ENCODE measurements around the gene TMEM147. TPM values are rescaled to one million over a fixed set of nuclear protein-coding genes. Genes with fewer than 3 reads are reported as not detected.
"Not testable (repeated sequence)": the region's sequence is repeated elsewhere in the genome, so short reads cannot be mapped to it uniquely, and the experiment has no call there.

TMEM147 gene
- total and polyA plus RNA-seq, 9 donors: 61.4 to 105 (median 72.5) TPM

DNA sequence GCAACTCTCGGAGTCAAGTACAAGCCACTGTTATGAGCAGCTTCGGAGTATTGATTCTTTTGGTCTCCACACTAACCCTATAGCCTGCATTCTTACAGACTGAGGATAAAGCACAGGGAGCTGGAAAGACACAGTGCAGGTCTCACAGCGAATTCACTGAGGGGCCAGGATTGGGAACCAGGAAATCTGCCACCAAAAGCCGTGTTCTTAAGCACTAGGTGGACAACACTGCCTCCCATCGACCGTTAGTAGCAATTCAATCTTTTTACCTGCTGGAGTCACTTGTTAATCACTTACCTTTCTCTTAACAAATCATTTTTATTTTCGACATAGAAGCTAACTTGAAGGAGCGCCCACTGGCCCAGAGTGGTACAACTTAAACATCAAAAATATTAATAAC, 46.8 kb downstream of the TMEM147 start:
- Histone ChIP-seq H3K27ac (no peak overlapping the region), H3K9me3 (no peaks in the 10 kb centered on the region), H3K4me3 (no peak overlapping the region), H3K4me1 (ENCODE audit: insufficient read depth) (no peaks in the 10 kb centered on the region), H3K27me3 (no peaks in the 10 kb centered on the region), H3K36me3 (no peaks in the 10 kb centered on the region)
- TF ChIP-seq EP300 (IDR thresholded peaks at IDR 0.05): no peak
- no peak for TF ChIP-seq POLR2A (IDR thresholded peaks at IDR 0.05)
- TF ChIP-seq, protein P1, sequence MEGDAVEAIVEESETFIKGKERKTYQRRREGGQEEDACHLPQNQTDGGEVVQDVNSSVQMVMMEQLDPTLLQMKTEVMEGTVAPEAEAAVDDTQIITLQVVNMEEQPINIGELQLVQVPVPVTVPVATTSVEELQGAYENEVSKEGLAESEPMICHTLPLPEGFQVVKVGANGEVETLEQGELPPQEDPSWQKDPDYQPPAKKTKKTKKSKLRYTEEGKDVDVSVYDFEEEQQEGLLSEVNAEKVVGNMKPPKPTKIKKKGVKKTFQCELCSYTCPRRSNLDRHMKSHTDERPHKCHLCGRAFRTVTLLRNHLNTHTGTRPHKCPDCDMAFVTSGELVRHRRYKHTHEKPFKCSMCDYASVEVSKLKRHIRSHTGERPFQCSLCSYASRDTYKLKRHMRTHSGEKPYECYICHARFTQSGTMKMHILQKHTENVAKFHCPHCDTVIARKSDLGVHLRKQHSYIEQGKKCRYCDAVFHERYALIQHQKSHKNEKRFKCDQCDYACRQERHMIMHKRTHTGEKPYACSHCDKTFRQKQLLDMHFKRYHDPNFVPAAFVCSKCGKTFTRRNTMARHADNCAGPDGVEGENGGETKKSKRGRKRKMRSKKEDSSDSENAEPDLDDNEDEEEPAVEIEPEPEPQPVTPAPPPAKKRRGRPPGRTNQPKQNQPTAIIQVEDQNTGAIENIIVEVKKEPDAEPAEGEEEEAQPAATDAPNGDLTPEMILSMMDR (IDR thresholded peaks at IDR 0.05): no peak
- DNase-seq: no peak
- intact Hi-C loops (cut with DNase I): no loop called here
- 18 to 28% (median 21%) methylated on average over 8 of the region's 8 CpGs for WGBS, 3 donors

GRCh38 chr19:35595026-35595425, 49.6 kb downstream of the TMEM147 start:
- 58 to 64% (median 64%) methylated on average over 3 of the region's 3 CpGs for WGBS, 3 donors
- H3K9me3 ChIP-seq; H3K27me3 ChIP-seq; H3K4me3 ChIP-seq; DNase-seq; intact Hi-C loops (cut with DNase I); H3K27ac ChIP-seq; H3K4me1 ChIP-seq (ENCODE audit: insufficient read depth); H3K36me3 ChIP-seq: not testable (repeated sequence)

DNA sequence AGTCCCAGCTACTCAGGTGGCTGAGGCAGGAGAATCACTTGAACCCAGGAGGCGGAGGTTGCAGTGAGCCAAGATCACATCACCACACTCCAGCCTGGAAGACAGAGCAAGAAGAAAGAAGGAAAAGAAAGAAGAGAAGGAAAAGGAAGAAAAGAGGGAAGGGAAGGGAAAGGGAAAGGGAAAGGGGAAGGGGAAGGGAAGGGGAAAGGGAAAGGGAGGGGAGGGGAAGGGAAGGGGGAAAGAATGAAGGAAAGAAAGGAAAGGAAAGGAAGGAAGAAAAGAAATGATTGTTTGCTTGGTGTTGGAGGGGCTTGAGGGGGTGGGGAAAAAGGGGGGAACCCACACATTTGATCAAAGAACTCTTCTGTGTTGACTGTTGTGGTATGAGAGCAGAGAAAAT, 50.5 kb downstream of the TMEM147 start:
- no peaks in the 10 kb centered on the region for H3K36me3 ChIP-seq
- no peak overlapping the region for H3K27ac ChIP-seq
- TF ChIP-seq EP300 (IDR thresholded peaks at IDR 0.05) (no peak), POLR2A (IDR thresholded peaks at IDR 0.05) (no peak)
- TF ChIP-seq, protein P1 (IDR thresholded peaks at IDR 0.05): no peak
- H3K4me1 ChIP-seq (ENCODE audit: insufficient read depth): no peaks in the 10 kb centered on the region
- no peak overlapping the region for H3K4me3 ChIP-seq
- no peaks in the 10 kb centered on the region for H3K9me3 ChIP-seq
- WGBS, 3 donors: 90 to 100% (median 91%) methylated on average over 1 of the region's 1 CpG
- no peaks in the 10 kb centered on the region for H3K27me3 ChIP-seq
- no peak for DNase-seq
- intact Hi-C loops (cut with DNase I): no loop called here

DNA sequence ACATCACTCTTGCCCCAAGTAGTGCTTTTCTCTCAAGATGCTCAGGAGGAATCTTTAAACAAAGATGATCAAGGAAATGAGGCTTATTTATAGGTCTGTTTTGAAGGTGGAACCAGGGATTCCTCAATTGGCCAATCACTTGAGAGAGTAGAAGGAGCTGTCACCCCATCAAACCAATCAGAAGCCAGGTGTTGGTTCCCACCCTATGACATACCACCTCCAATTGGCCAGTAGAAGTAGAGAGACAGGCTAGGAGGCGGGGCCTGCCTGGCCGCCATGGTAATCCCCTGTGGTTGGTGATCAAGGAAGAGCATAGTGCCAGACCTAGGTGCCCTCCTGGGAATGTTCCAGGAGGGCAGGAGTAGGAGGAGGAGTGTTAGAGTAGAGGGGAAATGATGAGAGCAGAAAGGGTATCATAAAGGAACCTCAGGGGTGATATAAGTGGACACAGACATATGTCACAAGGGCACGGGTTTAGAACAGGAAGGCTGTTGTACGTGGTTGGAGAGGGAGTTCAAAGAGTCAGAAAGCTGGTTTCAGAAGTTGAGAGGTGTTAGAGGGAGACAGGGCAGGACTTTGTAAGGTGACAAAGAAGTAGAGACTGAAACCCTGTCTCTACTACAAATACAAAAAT, 51.1 kb downstream of the TMEM147 start:
- no peak for DNase-seq
- Histone ChIP-seq H3K4me3 (no peak overlapping the region), H3K27ac (no peak overlapping the region), H3K36me3 (no peaks in the 10 kb centered on the region), H3K9me3 (no peaks in the 10 kb centered on the region), H3K4me1 (ENCODE audit: insufficient read depth) (no peaks in the 10 kb centered on the region), H3K27me3 (no peaks in the 10 kb centered on the region)
- 59 to 75% (median 64%) methylated on average over 4 of the region's 4 CpGs for WGBS, 3 donors
- intact Hi-C loops (cut with DNase I): no loop called here
- TF ChIP-seq EP300 (IDR thresholded peaks at IDR 0.05): no peak
- no peak for TF ChIP-seq POLR2A (IDR thresholded peaks at IDR 0.05)
- TF ChIP-seq, protein P1 (IDR thresholded peaks at IDR 0.05): no peak

Other genes starting within 250 kb of the TMEM147 start
- gene CD22, start 216.4 kb upstream of the TMEM147 start, total RNA-seq: 100 to 1,000 TPM in 5 of 7 donors, 10 to 100 TPM in 2; 54.2 to 264 (median 137) TPM
- 10 to 100 TPM; 79.4 to 94.2 TPM for gene CD22, start 216.4 kb upstream of the TMEM147 start, polyA plus RNA-seq
- gene FFAR1, start 197.7 kb upstream of the TMEM147 start, total RNA-seq: 1 to 10 TPM in 5 of 7 donors, under 1 TPM in 2; 0.11 to 5.0 (median 1.8) TPM
- gene FFAR1, start 197.7 kb upstream of the TMEM147 start, polyA plus RNA-seq: under 1 TPM; 0.32 to 0.67 TPM
- gene FFAR3, start 187.2 kb upstream of the TMEM147 start, total RNA-seq: under 1 TPM in 4 of 7 donors, not detected in 3; 0.15 to 0.43 (median 0.21) TPM
- gene FFAR3, start 187.2 kb upstream of the TMEM147 start, polyA plus RNA-seq: under 1 TPM in 1 of 2 donors, not detected in 1; 0.12 TPM
- gene GPR42, start 174.6 kb upstream of the TMEM147 start, total RNA-seq: not detected
- gene GPR42, start 174.6 kb upstream of the TMEM147 start, polyA plus RNA-seq: not detected
- under 1 TPM in 2 of 7 donors, not detected in 5; 0.20 to 0.32 TPM for gene FFAR2, start 97.4 kb upstream of the TMEM147 start, total RNA-seq
- under 1 TPM; 0.32 to 0.47 TPM for gene FFAR2, start 97.4 kb upstream of the TMEM147 start, polyA plus RNA-seq
- 1 to 10 TPM in 1 of 7 donors, under 1 TPM in 4, not detected in 2; 0.54 to 1.6 (median 0.75) TPM for gene KRTDAP, start 55.2 kb upstream of the TMEM147 start, total RNA-seq
- not detected for gene KRTDAP, start 55.2 kb upstream of the TMEM147 start, polyA plus RNA-seq
- 100 to 1,000 TPM in 3 of 7 donors, 10 to 100 TPM in 4; 82.1 to 177 (median 98.4) TPM for gene DMKN, start 32.0 kb upstream of the TMEM147 start, total RNA-seq
- 10 to 100 TPM; 58.3 to 59.0 TPM for gene DMKN, start 32.0 kb upstream of the TMEM147 start, polyA plus RNA-seq
- gene SBSN, start 17.3 kb upstream of the TMEM147 start, total RNA-seq: not detected
- not detected for gene SBSN, start 17.3 kb upstream of the TMEM147 start, polyA plus RNA-seq
- not detected for gene GAPDHS, start 12.2 kb upstream of the TMEM147 start, total RNA-seq
- gene GAPDHS, start 12.2 kb upstream of the TMEM147 start, polyA plus RNA-seq: not detected
- gene ATP4A, start 18.0 kb downstream of the TMEM147 start, total RNA-seq: not detected
- gene ATP4A, start 18.0 kb downstream of the TMEM147 start, polyA plus RNA-seq: under 1 TPM in 1 of 2 donors, not detected in 1; 0.02 TPM
- gene PMIS2, start 40.5 kb downstream of the TMEM147 start, total RNA-seq: not detected
- gene PMIS2, start 40.5 kb downstream of the TMEM147 start, polyA plus RNA-seq: not detected
- 10 to 100 TPM; 10.6 to 24.5 (median 19.5) TPM for gene HAUS5, start 67.1 kb downstream of the TMEM147 start, total RNA-seq
- 10 to 100 TPM in 1 of 2 donors, 1 to 10 TPM in 1; 8.8 to 14.8 TPM for gene HAUS5, start 67.1 kb downstream of the TMEM147 start, polyA plus RNA-seq
- gene RBM42, start 83.4 kb downstream of the TMEM147 start, total RNA-seq: 10 to 100 TPM; 43.0 to 90.4 (median 78.1) TPM
- gene RBM42, start 83.4 kb downstream of the TMEM147 start, polyA plus RNA-seq: 10 to 100 TPM in 1 of 2 donors, 1 to 10 TPM in 1; 6.1 to 68.0 TPM
- 1 to 10 TPM in 5 of 7 donors, under 1 TPM in 2; 0.79 to 2.5 (median 1.4) TPM for gene ETV2, start 96.1 kb downstream of the TMEM147 start, total RNA-seq
- gene ETV2, start 96.1 kb downstream of the TMEM147 start, polyA plus RNA-seq: 1 to 10 TPM in 1 of 2 donors, not detected in 1; 1.9 TPM
- 100 to 1,000 TPM; 181 to 320 (median 243) TPM for gene COX6B1, start 102.7 kb downstream of the TMEM147 start, total RNA-seq
- gene COX6B1, start 102.7 kb downstream of the TMEM147 start, polyA plus RNA-seq: 100 to 1,000 TPM; 466 to 601 TPM
- gene UPK1A, start 120.9 kb downstream of the TMEM147 start, total RNA-seq: not detected
- under 1 TPM; 0.06 to 0.20 TPM for gene UPK1A, start 120.9 kb downstream of the TMEM147 start, polyA plus RNA-seq
- gene ZBTB32, start 158.9 kb downstream of the TMEM147 start, total RNA-seq: under 1 TPM in 1 of 7 donors, not detected in 6; 0.41 TPM
- not detected for gene ZBTB32, start 158.9 kb downstream of the TMEM147 start, polyA plus RNA-seq
- gene KMT2B, start 172.4 kb downstream of the TMEM147 start, total RNA-seq: 10 to 100 TPM; 13.0 to 53.7 (median 38.4) TPM
- gene KMT2B, start 172.4 kb downstream of the TMEM147 start, polyA plus RNA-seq: 10 to 100 TPM in 1 of 2 donors, 1 to 10 TPM in 1; 8.8 to 27.2 TPM
- 10 to 100 TPM in 3 of 7 donors, 1 to 10 TPM in 4; 3.6 to 12.8 (median 7.6) TPM for gene IGFLR1, start 196.8 kb downstream of the TMEM147 start, total RNA-seq
- gene IGFLR1, start 196.8 kb downstream of the TMEM147 start, polyA plus RNA-seq: 1 to 10 TPM in 1 of 2 donors, under 1 TPM in 1; 0.93 to 9.0 TPM
- 10 to 100 TPM; 16.7 to 37.5 (median 25.6) TPM for gene U2AF1L4, start 199.8 kb downstream of the TMEM147 start, total RNA-seq
- 10 to 100 TPM; 16.7 to 37.7 TPM for gene U2AF1L4, start 199.8 kb downstream of the TMEM147 start, polyA plus RNA-seq
- gene PSENEN, start 200.0 kb downstream of the TMEM147 start, total RNA-seq: 10 to 100 TPM; 23.4 to 90.4 (median 44.9) TPM
- 10 to 100 TPM; 34.0 to 44.6 TPM for gene PSENEN, start 200.0 kb downstream of the TMEM147 start, polyA plus RNA-seq
- 10 to 100 TPM; 14.5 to 25.6 (median 19.1) TPM for gene LIN37, start 202.9 kb downstream of the TMEM147 start, total RNA-seq
- gene LIN37, start 202.9 kb downstream of the TMEM147 start, polyA plus RNA-seq: 10 to 100 TPM in 1 of 2 donors, 1 to 10 TPM in 1; 9.8 to 24.1 TPM
- 100 to 1,000 TPM in 6 of 7 donors, 10 to 100 TPM in 1; 44.9 to 276 (median 232) TPM for gene HSPB6, start 211.4 kb downstream of the TMEM147 start, total RNA-seq
- gene HSPB6, start 211.4 kb downstream of the TMEM147 start, polyA plus RNA-seq: 100 to 1,000 TPM; 101 to 434 TPM
- 10 to 100 TPM in 5 of 7 donors, 1 to 10 TPM in 2; 3.3 to 59.0 (median 32.0) TPM for gene PROSER3, start 212.6 kb downstream of the TMEM147 start, total RNA-seq
- 10 to 100 TPM; 12.6 to 12.9 TPM for gene PROSER3, start 212.6 kb downstream of the TMEM147 start, polyA plus RNA-seq
- 10 to 100 TPM; 14.7 to 52.7 (median 46.1) TPM for gene ARHGAP33, start 229.9 kb downstream of the TMEM147 start, total RNA-seq
- gene ARHGAP33, start 229.9 kb downstream of the TMEM147 start, polyA plus RNA-seq: 10 to 100 TPM in 1 of 2 donors, under 1 TPM in 1; 0.95 to 18.5 TPM